Natural killer cell treated with Interleukin-12 subunit alpha and Interleukin-12 subunit beta and Interleukin-15 and Interleukin-18, amount 100 ng/mL, for 72 hours (primary cell): ENCODE results near the gene MUCL3. TPM values are rescaled to one million over a fixed set of nuclear protein-coding genes. Genes with fewer than 3 reads are reported as not detected.
"Not testable (repeated sequence)": the region's sequence is repeated elsewhere in the genome, so short reads cannot be mapped to it uniquely, and the experiment has no call there.

Experiments used
- ATAC-seq, 2 donors: fragments of 150-1000 bp; cut with Tn5 transposase in 1 of 2; sonication (Bioruptor Pico), chemical (Tn5 transposase) in 1 of 2; 2 replicates each; pipeline ENCODE4 v1.10.0; 2021
- DNase-seq: peaks from one replicate; pipeline ENCODE4 v3.0.0; 2022; ENCODE audit warnings: low spot score
- H3K27ac Mint-ChIP-seq, 2 donors: 1 replicate in 1 of 2; 2 replicates in 1 of 2; pipeline ENCODE4 v1.8.0; 2022; ENCODE audit warnings: mixed read lengths in 2 of 2, mild to moderate bottlenecking in 1 of 2, moderate library complexity in 1 of 2
- H3K27me3 Mint-ChIP-seq, 2 donors: 1 replicate in 1 of 2; 2 replicates in 1 of 2; pipeline ENCODE4 v1.8.0; 2022; ENCODE audit warnings: mixed read lengths in 2 of 2
- H3K36me3 Mint-ChIP-seq: one replicate; pipeline ENCODE4 v1.8.0; 2022; ENCODE audit warnings: mixed read lengths
- H3K4me1 Mint-ChIP-seq, 2 donors: 1 replicate in 1 of 2; 2 replicates in 1 of 2; pipeline ENCODE4 v1.8.0; 2022; ENCODE audit warnings: low read depth in 2 of 2, mixed read lengths in 2 of 2, mild to moderate bottlenecking in 1 of 2
- H3K4me3 Mint-ChIP-seq: one replicate; pipeline ENCODE4 v1.8.0; 2022; ENCODE audit warnings: mixed read lengths
- H3K9me3 Mint-ChIP-seq: 2 replicates; pipeline ENCODE4 v1.8.0; 2022; ENCODE audit warnings: mixed read lengths
- total RNA-seq, 2 donors: library from RNA; stranded (reverse); gene quantifications; one replicate each; pipeline ENCODE4 v1.2.3, GENCODE V29; 2022

MUCL3 gene
- total RNA-seq, 2 donors from 2014 or later: not detected

DNA sequence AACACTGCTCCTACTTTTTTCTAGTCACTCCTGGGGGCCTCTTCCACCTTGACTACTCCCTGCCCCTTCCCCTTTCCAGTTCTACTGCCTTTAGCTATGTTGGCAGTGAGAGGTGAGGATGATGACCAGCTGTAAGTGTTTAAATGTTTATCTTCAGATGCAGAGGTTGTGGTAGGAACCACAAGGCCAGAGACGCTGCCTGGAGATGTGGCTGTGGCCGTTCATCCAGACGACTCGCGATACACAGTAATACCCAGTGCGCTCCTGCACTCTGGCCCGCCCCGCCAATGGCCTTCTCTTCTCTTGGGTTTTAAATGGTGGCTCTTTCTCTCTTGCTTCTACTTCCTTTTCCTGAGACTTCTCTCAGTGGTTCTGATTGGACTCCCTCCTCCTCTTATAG lies 22.1 kb upstream of the MUCL3 start:
- Mint-ChIP-seq H3K9me3 (no peaks in the 10 kb centered on the region), H3K4me1 (peaks cover 26% of the 10 kb centered on the region in 2 donors), H3K4me3 (no peak overlapping the region), H3K27ac (no peak overlapping the region), H3K36me3 (peaks cover 6% of the 10 kb centered on the region), H3K27me3 (no peaks in the 10 kb centered on the region)
- ATAC-seq (no peak), DNase-seq (no peak)

DNA sequence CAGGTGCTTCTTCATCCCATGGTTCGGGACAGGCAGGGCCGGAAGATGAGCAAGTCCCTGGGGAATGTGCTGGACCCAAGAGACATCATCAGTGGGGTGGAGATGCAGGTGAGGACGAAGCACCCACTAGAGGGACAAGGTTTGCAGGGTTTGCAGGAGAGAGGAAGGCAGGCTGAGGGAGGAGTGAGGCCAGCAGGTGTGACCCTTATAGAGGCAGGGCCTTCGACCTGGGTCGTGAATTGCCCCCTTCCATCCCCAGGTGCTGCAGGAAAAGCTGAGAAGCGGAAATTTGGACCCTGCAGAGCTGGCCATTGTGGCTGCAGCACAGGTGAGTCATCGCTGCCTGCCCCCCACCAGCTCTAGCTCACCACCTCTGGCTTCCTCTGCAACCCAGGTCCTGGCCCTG lies 18.3 kb upstream of the MUCL3 start:
- peaks cover 0 to 2% of the 10 kb centered on the region in 2 donors for H3K4me1 Mint-ChIP-seq
- no peak for ATAC-seq
- H3K9me3 Mint-ChIP-seq: no peaks in the 10 kb centered on the region
- no peak for DNase-seq
- H3K27ac Mint-ChIP-seq: no peak overlapping the region
- no peak overlapping the region for H3K4me3 Mint-ChIP-seq
- peaks cover 6% of the 10 kb centered on the region for H3K36me3 Mint-ChIP-seq
- no peaks in the 10 kb centered on the region for H3K27me3 Mint-ChIP-seq

DNA sequence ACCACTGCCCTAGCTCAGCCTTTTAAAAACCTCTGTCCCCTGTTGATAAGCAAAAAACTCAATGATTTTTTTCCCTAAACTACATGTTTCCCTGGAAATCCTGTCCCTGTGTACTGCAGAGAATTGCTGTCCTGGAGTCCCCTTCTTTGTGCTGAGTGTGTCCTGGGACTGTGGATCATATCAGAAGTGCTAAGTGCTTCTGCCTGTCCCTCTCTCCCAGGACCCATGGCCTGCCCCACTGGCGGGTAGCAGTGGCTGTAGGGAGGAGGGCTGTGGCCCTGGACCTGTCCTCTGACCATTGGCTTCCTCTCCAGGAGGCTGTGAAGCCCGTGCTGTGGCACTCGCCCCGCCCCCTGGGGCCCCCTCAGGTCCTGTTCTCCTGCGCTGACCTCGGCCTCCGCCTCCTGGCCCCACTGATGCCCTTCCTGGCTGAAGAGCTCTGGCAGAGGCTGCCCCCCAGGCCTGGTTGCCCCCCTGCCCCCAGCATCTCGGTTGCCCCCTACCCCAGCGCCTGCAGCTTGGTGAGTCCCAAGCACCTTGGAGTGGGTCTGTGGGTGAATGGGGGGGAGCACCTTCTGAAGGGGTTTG lies 16.6 kb upstream of the MUCL3 start:
- not testable (repeated sequence) for H3K9me3 Mint-ChIP-seq, H3K27me3 Mint-ChIP-seq, ATAC-seq, H3K4me1 Mint-ChIP-seq, H3K4me3 Mint-ChIP-seq, DNase-seq, H3K36me3 Mint-ChIP-seq, H3K27ac Mint-ChIP-seq

DNA sequence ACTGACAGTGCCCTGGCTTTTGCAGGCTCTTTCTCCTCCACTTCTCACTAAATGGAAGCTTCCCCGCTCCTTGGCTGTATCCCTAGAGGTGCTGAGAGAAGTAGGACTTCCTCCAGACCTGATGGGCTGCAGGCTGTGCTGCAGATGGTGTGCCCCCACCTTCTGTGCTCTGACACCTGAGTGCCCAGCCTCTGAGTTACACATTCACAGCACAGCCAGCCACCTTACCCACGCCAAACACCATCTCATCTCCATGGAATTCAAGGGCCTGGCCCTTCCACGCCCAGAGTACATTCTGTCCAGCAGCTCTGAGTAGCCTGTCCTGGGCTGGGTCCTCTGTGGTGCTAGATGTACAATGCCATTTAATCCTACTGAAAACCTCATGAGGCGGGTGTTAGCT lies 14.1 kb upstream of the MUCL3 start:
- DNase-seq: no peak
- no peak overlapping the region for H3K27ac Mint-ChIP-seq
- no peak for ATAC-seq
- peaks cover 0 to 2% of the 10 kb centered on the region in 2 donors for H3K27me3 Mint-ChIP-seq
- peaks cover 4% of the 10 kb centered on the region for H3K9me3 Mint-ChIP-seq
- peaks cover 8% of the 10 kb centered on the region for H3K36me3 Mint-ChIP-seq
- peaks cover 0 to 3% of the 10 kb centered on the region in 2 donors for H3K4me1 Mint-ChIP-seq
- no peak overlapping the region for H3K4me3 Mint-ChIP-seq

DNA sequence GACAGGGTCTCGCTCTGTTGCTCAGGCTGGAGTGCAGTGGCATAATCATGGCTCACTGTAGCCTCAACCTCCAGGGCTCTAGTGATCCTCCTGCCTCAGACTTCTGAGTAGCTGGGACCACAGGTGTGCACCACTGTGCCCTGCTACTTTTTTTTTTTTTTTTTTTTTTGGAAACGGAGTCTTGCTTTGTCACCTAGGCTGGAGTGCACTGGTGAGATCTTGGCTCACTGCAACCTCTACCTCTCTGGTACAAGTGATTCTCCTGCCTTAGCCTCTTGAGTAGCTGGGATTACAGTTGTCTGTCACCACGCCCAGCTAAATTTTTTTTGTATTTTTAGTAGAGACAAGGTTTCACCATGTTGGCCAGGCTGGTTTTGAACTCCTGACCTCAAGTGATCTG lies 13.7 kb upstream of the MUCL3 start:
- H3K4me3 Mint-ChIP-seq, H3K36me3 Mint-ChIP-seq, H3K9me3 Mint-ChIP-seq, H3K4me1 Mint-ChIP-seq, DNase-seq, ATAC-seq, H3K27me3 Mint-ChIP-seq, H3K27ac Mint-ChIP-seq: not testable (repeated sequence)

DNA sequence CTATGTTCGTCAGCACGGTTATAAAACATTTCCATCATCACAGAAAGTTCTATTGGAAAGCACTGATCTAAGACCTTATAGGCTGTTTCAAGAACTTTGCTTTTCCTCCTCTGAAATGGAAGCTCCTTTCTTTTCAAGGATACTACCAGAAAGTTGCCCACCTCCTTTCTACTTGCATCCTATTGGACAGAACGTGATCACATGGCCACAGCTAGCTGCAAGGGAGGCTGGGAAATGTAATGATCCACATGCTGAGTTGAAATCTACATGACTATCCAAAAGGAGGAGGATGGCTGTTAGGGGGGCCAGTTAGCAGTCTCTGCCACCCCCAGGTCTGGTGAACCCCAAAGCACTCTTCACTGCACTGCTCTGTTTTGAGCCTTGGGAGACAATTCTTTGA lies 12.1 kb upstream of the MUCL3 start:
- ATAC-seq: no peak
- Mint-ChIP-seq H3K4me1 (peaks cover 0 to 3% of the 10 kb centered on the region in 2 donors), H3K36me3 (peaks cover 8% of the 10 kb centered on the region), H3K9me3 (peaks cover 4% of the 10 kb centered on the region), H3K27me3 (peaks cover 0 to 4% of the 10 kb centered on the region in 2 donors), H3K27ac (no peak overlapping the region), H3K4me3 (no peak overlapping the region)
- DNase-seq: no peak

DNA sequence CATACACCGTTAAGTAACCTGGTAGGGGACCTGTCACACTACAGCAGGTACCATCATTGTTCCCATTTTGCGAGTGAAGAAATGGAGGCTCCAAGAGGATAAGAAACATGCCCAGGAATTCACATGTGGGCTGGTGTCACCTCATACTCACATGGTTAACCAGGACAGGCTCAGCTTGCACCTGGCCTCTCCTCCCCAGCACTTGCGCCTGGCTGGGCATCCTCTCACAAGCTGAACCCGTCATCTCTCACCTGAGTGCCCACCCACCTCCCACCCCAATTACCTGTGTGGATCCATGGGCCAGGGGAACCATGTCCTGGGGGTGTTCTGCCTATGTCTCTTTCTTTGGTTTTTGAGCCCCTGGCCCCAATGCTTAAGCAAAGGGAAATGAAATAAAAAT lies 10.3 kb upstream of the MUCL3 start:
- Mint-ChIP-seq H3K4me3 (no peak overlapping the region), H3K36me3 (peaks cover 8% of the 10 kb centered on the region), H3K27me3 (peaks cover 0 to 7% of the 10 kb centered on the region in 2 donors), H3K27ac (no peak overlapping the region), H3K4me1 (peaks cover 0 to 3% of the 10 kb centered on the region in 2 donors), H3K9me3 (peaks cover 4% of the 10 kb centered on the region)
- no peak for DNase-seq
- no peak for ATAC-seq

DNA sequence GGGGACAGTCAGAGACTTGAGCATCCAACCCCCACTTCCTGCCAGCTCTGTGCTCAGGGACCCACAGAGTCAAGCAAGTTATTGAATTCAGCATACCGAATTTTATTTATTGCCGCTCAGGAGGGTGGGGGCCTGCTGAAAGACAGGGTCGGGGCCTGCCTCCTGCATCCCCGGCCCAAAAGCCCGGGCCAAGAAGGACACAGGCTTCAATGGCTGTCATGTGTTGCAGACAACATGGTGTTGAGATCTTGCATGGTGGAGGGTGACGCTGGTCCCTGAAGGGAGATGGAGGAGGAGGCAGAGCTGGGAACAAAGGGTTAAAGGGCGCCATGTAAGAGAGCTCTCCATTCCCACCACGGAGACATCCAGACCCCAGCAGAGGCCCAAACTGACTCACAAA lies 9.5 kb upstream of the MUCL3 start:
- H3K27me3 Mint-ChIP-seq: peaks cover 5 to 9% of the 10 kb centered on the region in 2 donors
- H3K36me3 Mint-ChIP-seq: peaks cover 8% of the 10 kb centered on the region
- ATAC-seq (no peak), DNase-seq (no peak)
- peaks cover 0 to 3% of the 10 kb centered on the region in 2 donors for H3K4me1 Mint-ChIP-seq
- no peak overlapping the region for H3K4me3 Mint-ChIP-seq
- H3K9me3 Mint-ChIP-seq: peaks cover 4% of the 10 kb centered on the region
- no peak overlapping the region for H3K27ac Mint-ChIP-seq

DNA sequence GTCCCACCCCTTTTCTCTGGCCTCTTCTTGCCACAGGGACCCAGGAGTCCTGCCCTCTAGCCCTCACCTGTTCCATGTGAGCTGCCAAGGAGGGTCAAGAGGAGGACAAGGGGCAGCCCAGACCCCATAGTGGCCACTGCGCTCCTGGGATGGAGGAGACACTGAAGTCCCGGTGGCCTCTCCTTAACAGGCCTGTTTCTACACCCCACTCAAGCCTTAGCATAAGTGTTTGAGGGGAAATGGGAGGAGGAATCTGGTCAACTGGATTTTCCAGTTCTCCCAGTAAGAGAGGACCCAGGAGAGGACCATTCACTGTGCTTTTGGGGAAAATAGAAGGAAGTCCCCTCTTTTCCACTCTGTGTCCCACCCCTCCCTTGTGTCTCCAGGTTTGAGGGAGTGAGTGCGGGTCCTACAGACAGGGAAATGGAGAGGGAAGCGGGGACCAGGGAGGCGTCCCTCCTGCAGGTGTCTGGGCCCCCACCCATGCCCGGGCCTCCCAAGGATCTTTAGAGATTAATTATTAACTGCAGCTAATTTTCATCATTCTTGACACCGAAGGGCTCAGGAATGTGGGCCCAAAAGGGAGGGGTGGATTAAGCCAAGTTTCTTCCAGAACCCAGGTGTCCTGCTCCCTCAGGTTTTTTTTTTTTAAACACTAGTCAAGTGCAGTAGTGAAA lies 8.7 kb upstream of the MUCL3 start, which contains the start of gene SFTA2:
SFTA2 (minus strand) TSS at position 202 of the 677 bp plus-strand sequence; CDS start at position 128, 74 bp downstream.
- peaks cover 9% of the 10 kb centered on the region in 2 donors for H3K27me3 Mint-ChIP-seq
- peaks cover 0 to 3% of the 10 kb centered on the region in 2 donors for H3K4me1 Mint-ChIP-seq
- peak in 1 of 2 donors; percentile 51 for ATAC-seq
- H3K27ac Mint-ChIP-seq: no peak within 1 kb of the TSS
- no peak for DNase-seq
- no peak within 1 kb of the TSS for H3K4me3 Mint-ChIP-seq
- peaks cover 8% of the 10 kb centered on the region for H3K36me3 Mint-ChIP-seq
- peaks cover 4% of the 10 kb centered on the region for H3K9me3 Mint-ChIP-seq

DNA sequence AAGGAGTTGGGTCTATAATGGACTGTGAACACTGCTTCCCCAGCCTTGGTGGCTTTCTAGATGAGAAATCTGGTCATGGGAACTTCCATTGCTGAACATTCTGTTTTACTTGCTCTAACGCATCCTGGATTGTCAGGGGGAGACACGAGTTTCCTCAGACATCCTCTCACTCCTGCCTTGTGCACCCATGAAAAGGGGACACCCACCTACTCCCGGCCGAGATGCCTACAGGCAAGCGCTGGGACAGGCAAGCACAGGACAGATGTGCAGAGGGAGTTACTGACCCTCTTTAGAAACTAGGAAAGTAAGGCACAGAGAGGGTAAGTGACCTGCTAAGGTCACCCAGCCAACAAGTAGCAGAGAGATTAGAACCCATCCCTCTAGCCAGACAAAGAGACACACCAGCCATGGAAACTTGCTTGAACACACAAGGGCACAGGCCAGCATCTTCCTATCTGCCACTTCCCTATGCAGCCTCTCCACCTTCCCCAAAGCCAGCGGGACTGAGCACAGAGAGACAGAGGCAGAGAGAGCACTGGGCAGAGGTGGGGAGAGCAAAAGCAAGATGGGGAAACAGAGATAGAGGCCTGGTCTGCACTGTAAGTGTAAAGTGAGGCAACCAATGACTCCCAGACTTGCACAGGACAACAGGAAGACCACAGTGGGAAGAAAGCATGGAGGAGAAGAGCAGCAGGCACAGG lies 8.0 kb upstream of the MUCL3 start:
- ATAC-seq (no peak), DNase-seq (no peak)
- H3K27ac Mint-ChIP-seq: no peak overlapping the region
- peaks cover 6% of the 10 kb centered on the region for H3K36me3 Mint-ChIP-seq
- H3K27me3 Mint-ChIP-seq: peaks cover 9 to 11% of the 10 kb centered on the region in 2 donors
- no peak overlapping the region for H3K4me3 Mint-ChIP-seq
- peaks cover 4% of the 10 kb centered on the region for H3K9me3 Mint-ChIP-seq
- peaks cover 0 to 3% of the 10 kb centered on the region in 2 donors for H3K4me1 Mint-ChIP-seq

DNA sequence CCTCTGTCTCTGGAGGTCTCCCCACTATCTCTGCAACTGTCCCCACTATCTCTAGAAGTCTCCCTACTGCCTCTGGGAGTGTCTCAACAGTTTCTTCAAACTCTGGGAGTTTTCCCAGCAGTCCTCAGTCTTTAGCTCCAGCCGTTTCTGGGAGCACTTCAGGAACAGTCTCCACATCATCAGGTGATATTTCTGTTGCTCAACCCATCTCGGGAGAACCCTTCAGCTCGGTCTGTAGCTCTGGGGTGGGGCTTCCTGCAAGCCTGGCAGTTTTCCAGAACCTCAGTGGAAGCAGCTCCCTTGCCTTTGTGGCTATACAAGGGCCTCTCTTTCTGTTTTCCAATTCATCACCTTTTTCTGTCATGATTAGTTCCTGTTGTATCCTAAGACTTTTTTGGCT lies 5.8 kb upstream of the MUCL3 start:
- Mint-ChIP-seq H3K36me3 (no peaks in the 10 kb centered on the region), H3K27me3 (peaks cover 9 to 11% of the 10 kb centered on the region in 2 donors), H3K4me1 (no peaks in the 10 kb centered on the region), H3K27ac (no peak overlapping the region), H3K9me3 (no peaks in the 10 kb centered on the region), H3K4me3 (no peak overlapping the region)
- DNase-seq (no peak), ATAC-seq (no peak)

DNA sequence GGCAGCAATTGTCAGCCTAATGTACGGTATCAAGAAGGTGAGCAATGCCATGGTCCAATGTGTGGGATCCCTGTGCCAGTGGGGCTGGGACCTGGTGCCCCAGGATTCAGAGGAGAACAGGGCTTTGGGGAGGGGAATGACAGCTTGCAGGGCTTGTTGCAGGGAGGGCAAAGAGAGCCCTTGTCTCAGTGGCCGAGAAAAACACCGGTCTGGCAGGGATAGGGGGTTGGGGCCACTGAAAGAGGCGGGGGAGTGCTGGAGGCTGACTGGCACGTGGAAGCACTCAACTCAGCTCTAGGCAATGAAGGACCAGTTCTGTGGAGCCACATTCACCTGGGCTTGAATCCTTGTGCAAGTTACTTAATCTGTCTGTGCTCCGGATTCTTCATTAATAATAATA lies 3.5 kb upstream of the MUCL3 start:
- ATAC-seq: no peak
- no peak for DNase-seq
- H3K27me3 Mint-ChIP-seq: peaks cover 24 to 29% of the 10 kb centered on the region in 2 donors
- no peaks in the 10 kb centered on the region for H3K36me3 Mint-ChIP-seq
- H3K4me1 Mint-ChIP-seq: no peaks in the 10 kb centered on the region
- no peak overlapping the region for H3K4me3 Mint-ChIP-seq
- H3K9me3 Mint-ChIP-seq: no peaks in the 10 kb centered on the region
- no peak overlapping the region for H3K27ac Mint-ChIP-seq

DNA sequence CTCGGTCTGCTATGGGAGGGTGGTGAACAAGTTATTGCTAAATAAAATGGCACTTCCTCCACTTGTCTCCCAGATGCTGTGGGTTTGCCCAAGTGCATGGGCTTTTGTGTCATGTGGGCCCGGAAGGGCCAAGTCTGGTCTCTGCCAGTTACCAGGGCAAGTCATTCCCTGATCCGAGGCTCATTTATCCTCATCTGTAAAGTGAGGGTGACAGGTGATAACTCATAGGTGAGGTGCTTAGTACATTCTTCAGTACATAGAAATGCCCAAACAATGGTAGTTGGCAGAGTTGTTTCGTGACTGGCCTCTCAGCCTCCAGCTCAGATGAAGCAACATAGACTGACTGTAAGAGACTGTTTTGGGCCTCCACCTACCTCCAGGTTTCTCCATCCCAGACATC lies 2.0 kb upstream of the MUCL3 start:
- H3K27me3 Mint-ChIP-seq: peaks cover 30 to 42% of the 10 kb centered on the region in 2 donors
- DNase-seq (no peak), ATAC-seq (no peak)
- no peaks in the 10 kb centered on the region for H3K9me3 Mint-ChIP-seq
- H3K4me3 Mint-ChIP-seq: no peak overlapping the region
- H3K36me3 Mint-ChIP-seq: no peaks in the 10 kb centered on the region
- H3K27ac Mint-ChIP-seq: no peak overlapping the region
- H3K4me1 Mint-ChIP-seq: no peaks in the 10 kb centered on the region

DNA sequence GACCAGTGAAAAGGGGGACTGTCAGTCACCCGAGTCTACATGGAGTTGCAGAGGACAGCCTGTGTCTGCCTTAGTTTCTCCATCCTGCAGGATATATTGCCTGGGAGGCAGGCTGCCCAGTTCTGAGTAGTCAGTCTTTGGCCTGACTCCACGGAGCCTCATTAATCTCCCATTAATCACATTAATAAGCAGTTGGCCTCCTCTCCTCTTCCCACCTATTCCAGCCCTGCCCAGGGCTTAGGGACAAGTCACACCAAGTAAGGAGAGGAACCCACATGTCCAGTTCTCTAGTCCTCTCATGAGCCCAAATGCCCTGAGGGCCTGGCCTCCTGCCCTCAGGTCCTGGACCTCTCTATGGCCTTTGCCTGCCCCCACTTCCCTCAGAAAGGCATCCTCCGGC lies 1.3 kb upstream of the MUCL3 start:
- Mint-ChIP-seq H3K27ac (no peak overlapping the region), H3K27me3 (peaks cover 35 to 49% of the 10 kb centered on the region in 2 donors), H3K4me1 (no peaks in the 10 kb centered on the region), H3K36me3 (no peaks in the 10 kb centered on the region), H3K9me3 (no peaks in the 10 kb centered on the region), H3K4me3 (no peak overlapping the region)
- DNase-seq (no peak), ATAC-seq (no peak)
